Endodermal cell (in vitro differentiated cells): Measurements from ENCODE around the gene KLRC3. TPM values are rescaled to one million over a fixed set of nuclear protein-coding genes. Genes with fewer than 3 reads are reported as not detected.
"Not testable (repeated sequence)": the region's sequence is repeated elsewhere in the genome, so short reads cannot be mapped to it uniquely, and the experiment has no call there.

Source experiments
- DNase-seq: peaks from one replicate; pipeline ENCODE4 v3.0.0-alpha.2; 2017
- H3K27ac ChIP-seq: 2 replicates; pipeline ENCODE4 v1.5.1; 2013; ENCODE audit warnings: mild to moderate bottlenecking, low read depth, low read length, moderate library complexity
- H3K27me3 ChIP-seq: 2 replicates; pipeline ENCODE4 v1.6.1; 2013; ENCODE audit warnings: mild to moderate bottlenecking, low read length, moderate library complexity; ENCODE audit not compliant: insufficient read depth, control insufficient read depth, poor library complexity, severe bottlenecking
- H3K36me3 ChIP-seq: 2 replicates; pipeline ENCODE4 v1.7.0; 2013; ENCODE audit warnings: mild to moderate bottlenecking, low read length, moderate library complexity; ENCODE audit not compliant: control insufficient read depth, insufficient read depth
- H3K4me1 ChIP-seq: one replicate; pipeline ENCODE4 v1.7.0; 2013; ENCODE audit warnings: low read length; ENCODE audit not compliant: control insufficient read depth, insufficient read depth
- H3K4me3 ChIP-seq: 2 replicates; pipeline ENCODE4 v1.5.1; 2013; ENCODE audit warnings: mild to moderate bottlenecking, low read length, moderate library complexity
- H3K9ac ChIP-seq: 2 replicates; pipeline ENCODE4 v1.6.1; 2013; ENCODE audit warnings: mild to moderate bottlenecking, low read length, moderate library complexity; ENCODE audit not compliant: poor library complexity, severe bottlenecking; ENCODE audit errors: extremely low read depth
- H3K9me3 ChIP-seq: 2 replicates; pipeline ENCODE4 v1.6.1; 2013; ENCODE audit warnings: mild to moderate bottlenecking, low read length, moderate library complexity; ENCODE audit not compliant: control insufficient read depth
- H3K27ac Mint-ChIP-seq: 2 replicates; pipeline ENCODE4 v1.8.0; 2020; ENCODE audit warnings: mixed read lengths
- H3K27me3 Mint-ChIP-seq: 2 replicates; pipeline ENCODE4 v1.8.0; 2021; ENCODE audit warnings: mild to moderate bottlenecking, mixed read lengths; ENCODE audit not compliant: insufficient read depth
- H3K36me3 Mint-ChIP-seq: 2 replicates; pipeline ENCODE4 v1.8.0; 2020; ENCODE audit warnings: low read depth, mixed read lengths
- H3K4me1 Mint-ChIP-seq: 2 replicates; pipeline ENCODE4 v1.8.0; 2020; ENCODE audit warnings: mixed read lengths
- H3K4me3 Mint-ChIP-seq: 2 replicates; pipeline ENCODE4 v1.8.0; 2020; ENCODE audit warnings: mild to moderate bottlenecking, moderate library complexity, mixed read lengths
- H3K9me3 Mint-ChIP-seq: 2 replicates; pipeline ENCODE4 v1.8.0; 2020; ENCODE audit warnings: mild to moderate bottlenecking, mixed read lengths
- whole genome bisulfite sequencing, 2 experiments: methylation state at CpG; one replicate each; pipeline versions ENCODE4 v1.1.5 to v1.1.7; 2013; ENCODE audit warnings: missing lambda C conversion rate in 2 of 2, mixed read lengths in 1 of 2; ENCODE audit not compliant: insufficient coverage in 1 of 2, insufficient read length in 1 of 2; 5-methylcytosine and 5-hydroxymethylcytosine counted together
- total RNA-seq, 2 donors: library from RNA; stranded (reverse); fragmentation: NEBNext Ultra II Directional in 1 of 2; extraction: Animal tissue kit (Norgen Biotek cat#: 25700) in 1 of 2; gene quantifications; 2 replicates in 1 of 2; 3 replicates in 1 of 2; pipeline ENCODE4 v1.2.1, GENCODE V29; 2021
- TF ChIP-seq, protein P1 (sequence below): fragments of 200-600 bp; sonication (generic); conservative IDR thresholded peaks from 2 replicates; pipeline ENCODE4 v1.5.0; 2021; ENCODE audit warnings: antibody characterized with exemption, mild to moderate bottlenecking

The KLRC3 gene
- total RNA-seq, 2 donors from 2014 or later: not detected

DNA sequence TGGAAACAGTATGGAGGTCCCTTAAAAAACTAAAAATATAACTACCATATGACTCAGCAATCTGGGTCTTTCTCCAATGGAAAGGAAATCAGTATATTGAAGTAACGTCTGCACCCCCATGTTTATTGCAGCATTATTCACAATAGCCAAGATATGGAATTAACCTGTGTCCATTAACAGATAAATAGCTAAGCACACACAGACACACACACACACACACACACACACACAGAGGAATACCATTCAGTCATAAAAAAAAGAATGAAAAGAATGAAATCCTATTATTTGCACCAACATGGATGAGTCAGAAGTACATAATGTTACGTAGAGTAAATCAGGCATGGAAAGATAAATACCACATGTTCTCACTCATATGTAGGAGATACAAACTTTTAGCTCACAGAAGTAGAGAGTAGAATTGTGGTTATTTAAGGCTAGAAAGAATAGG is 35.2 kb downstream of the KLRC3 start:
- Histone ChIP-seq H3K9me3 (no peaks in the 10 kb centered on the region), H3K27me3 (no peaks in the 10 kb centered on the region), H3K36me3 (no peaks in the 10 kb centered on the region), H3K4me1 (no peaks in the 10 kb centered on the region), H3K9ac (no peak overlapping the region), H3K4me3 (no peak overlapping the region), H3K27ac (no peak overlapping the region)
- DNase-seq: no peak
- H3K9me3 Mint-ChIP-seq: peaks cover 9% of the 10 kb centered on the region
- H3K27ac Mint-ChIP-seq: no peak overlapping the region
- H3K36me3 Mint-ChIP-seq: no peaks in the 10 kb centered on the region
- no peak overlapping the region for H3K4me3 Mint-ChIP-seq
- 87% methylated on average over 2 of the region's 2 CpGs; no CpG with 5 or more reads in 1 of the 2 experiments for WGBS, 2 experiments
- H3K27me3 Mint-ChIP-seq: no peaks in the 10 kb centered on the region
- H3K4me1 Mint-ChIP-seq: no peaks in the 10 kb centered on the region
- TF ChIP-seq, protein P1, sequence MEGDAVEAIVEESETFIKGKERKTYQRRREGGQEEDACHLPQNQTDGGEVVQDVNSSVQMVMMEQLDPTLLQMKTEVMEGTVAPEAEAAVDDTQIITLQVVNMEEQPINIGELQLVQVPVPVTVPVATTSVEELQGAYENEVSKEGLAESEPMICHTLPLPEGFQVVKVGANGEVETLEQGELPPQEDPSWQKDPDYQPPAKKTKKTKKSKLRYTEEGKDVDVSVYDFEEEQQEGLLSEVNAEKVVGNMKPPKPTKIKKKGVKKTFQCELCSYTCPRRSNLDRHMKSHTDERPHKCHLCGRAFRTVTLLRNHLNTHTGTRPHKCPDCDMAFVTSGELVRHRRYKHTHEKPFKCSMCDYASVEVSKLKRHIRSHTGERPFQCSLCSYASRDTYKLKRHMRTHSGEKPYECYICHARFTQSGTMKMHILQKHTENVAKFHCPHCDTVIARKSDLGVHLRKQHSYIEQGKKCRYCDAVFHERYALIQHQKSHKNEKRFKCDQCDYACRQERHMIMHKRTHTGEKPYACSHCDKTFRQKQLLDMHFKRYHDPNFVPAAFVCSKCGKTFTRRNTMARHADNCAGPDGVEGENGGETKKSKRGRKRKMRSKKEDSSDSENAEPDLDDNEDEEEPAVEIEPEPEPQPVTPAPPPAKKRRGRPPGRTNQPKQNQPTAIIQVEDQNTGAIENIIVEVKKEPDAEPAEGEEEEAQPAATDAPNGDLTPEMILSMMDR: no peak

DNA sequence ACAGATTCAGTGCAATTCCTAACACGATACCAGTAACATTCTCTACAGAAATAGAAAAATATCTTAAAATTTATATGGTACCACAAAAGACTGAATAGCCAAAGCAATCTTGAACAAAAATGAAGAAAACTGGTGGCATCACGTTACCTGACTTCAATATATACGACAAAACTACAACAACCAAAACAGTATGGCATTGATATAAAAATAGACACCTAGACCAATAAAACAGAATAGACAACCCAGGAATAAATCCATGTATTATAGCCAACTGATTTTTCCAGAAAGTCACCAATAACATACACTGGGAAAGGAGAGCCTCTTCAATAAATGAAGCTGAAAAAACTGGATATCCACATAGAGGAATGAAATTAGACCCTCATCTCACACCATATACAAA is 36.2 kb downstream of the KLRC3 start:
- H3K4me3 ChIP-seq: no peak overlapping the region
- no peaks in the 10 kb centered on the region for H3K36me3 ChIP-seq
- TF ChIP-seq, protein P1: no peak
- Mint-ChIP-seq H3K27ac (no peak overlapping the region), H3K36me3 (peaks cover 1% of the 10 kb centered on the region), H3K9me3 (peaks cover 9% of the 10 kb centered on the region), H3K4me1 (no peaks in the 10 kb centered on the region), H3K4me3 (no peak overlapping the region), H3K27me3 (no peaks in the 10 kb centered on the region)
- 76 to 100% methylated on average over 1 to 3 of the region's 3 CpGs for WGBS, 2 experiments
- DNase-seq: no peak
- no peaks in the 10 kb centered on the region for H3K9me3 ChIP-seq
- H3K27ac ChIP-seq: no peak overlapping the region
- no peak overlapping the region for H3K9ac ChIP-seq
- no peaks in the 10 kb centered on the region for H3K4me1 ChIP-seq
- no peaks in the 10 kb centered on the region for H3K27me3 ChIP-seq

DNA sequence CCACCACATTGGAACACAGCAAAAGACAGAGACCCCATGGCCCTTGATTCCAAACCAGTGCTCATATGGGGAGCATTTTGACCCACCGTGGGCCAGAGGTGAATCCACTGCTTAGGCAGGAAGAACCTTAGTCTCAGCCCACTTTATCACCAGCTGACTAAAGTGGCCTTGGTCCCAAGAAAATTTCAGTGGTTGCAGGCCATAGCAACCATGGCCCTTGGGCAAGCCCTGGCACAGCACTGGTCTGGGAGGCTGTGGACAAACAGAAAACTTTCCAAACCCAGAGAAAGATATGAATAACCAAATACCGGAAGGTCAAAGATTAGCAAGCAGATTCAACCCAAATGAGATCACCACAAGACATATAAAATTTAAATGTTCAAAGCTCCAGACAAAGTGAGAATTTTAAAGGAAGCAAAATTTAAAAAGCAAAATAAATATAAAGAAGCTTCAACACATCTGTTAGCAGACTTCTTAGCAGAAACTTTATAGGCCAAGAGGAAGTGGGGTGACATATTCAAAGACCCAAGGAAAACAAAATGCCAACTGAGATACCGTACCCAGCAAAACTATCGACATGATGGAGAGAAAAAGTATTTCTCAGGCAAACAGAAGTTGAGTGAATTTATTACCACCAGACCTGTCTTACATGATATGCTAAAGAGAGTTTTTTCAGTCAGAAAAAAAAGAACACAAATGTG is 38.3 kb downstream of the KLRC3 start:
- Mint-ChIP-seq H3K36me3 (peaks cover 1% of the 10 kb centered on the region), H3K27me3 (no peaks in the 10 kb centered on the region), H3K27ac (no peak overlapping the region), H3K9me3 (peaks cover 9% of the 10 kb centered on the region), H3K4me1 (no peaks in the 10 kb centered on the region), H3K4me3 (no peak overlapping the region)
- WGBS, 2 experiments: 85 to 100% methylated on average over 2 to 4 of the region's 4 CpGs
- no peak for DNase-seq
- Histone ChIP-seq H3K27me3 (no peaks in the 10 kb centered on the region), H3K9me3 (no peaks in the 10 kb centered on the region), H3K4me3 (no peak overlapping the region), H3K36me3 (no peaks in the 10 kb centered on the region), H3K4me1 (no peaks in the 10 kb centered on the region), H3K27ac (no peak overlapping the region), H3K9ac (no peak overlapping the region)
- TF ChIP-seq, protein P1: no peak

DNA sequence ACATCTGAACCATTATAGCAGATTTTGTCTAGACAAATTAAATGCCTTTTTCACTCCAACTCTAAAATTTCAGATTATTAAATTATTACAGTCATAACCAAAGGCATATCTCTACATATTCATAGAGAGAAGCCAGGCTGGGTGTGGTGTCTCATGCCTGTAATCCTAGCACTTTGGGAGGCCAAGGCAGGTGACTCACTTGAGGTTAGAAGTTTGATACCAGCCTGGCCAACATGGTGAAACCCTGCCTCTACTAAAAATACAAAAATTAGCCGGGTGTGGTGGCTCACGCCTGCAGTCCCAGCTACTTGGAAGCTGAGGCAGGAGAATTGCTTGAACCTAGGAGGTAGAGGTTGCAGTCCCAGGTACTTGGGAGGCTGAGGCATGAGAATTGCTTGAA is 41.7 kb downstream of the KLRC3 start:
- H3K27ac ChIP-seq, H3K9me3 Mint-ChIP-seq, H3K9me3 ChIP-seq, H3K36me3 ChIP-seq, H3K4me1 ChIP-seq, H3K27ac Mint-ChIP-seq, H3K27me3 Mint-ChIP-seq, H3K36me3 Mint-ChIP-seq, H3K4me3 Mint-ChIP-seq, DNase-seq, H3K4me1 Mint-ChIP-seq, H3K27me3 ChIP-seq, H3K9ac ChIP-seq, H3K4me3 ChIP-seq: not testable (repeated sequence)
- WGBS, 2 experiments: 81 to 83% methylated on average over 2 of the region's 2 CpGs
